HEK293 (cell line): ENCODE measurements around the gene C19orf12.

Source experiments
- AEBP2 ChIP-seq: fragments of 450-650 bp; formaldehyde crosslinking; IDR thresholded peaks from 2 replicates; pipeline ENCODE4 v1.5.1; 2016; ENCODE audit warnings: missing biosample characterization, missing genetic modification characterization, borderline replicate concordance
- ATF2 ChIP-seq: fragments of 450-650 bp; formaldehyde crosslinking; IDR thresholded peaks from 2 replicates; pipeline ENCODE4 v1.5.1; 2016; ENCODE audit warnings: missing biosample characterization, missing genetic modification characterization, low read depth
- BCL11A ChIP-seq: fragments of 450-650 bp; formaldehyde crosslinking; IDR thresholded peaks from 2 replicates; pipeline ENCODE4 v1.5.1; 2016; ENCODE audit warnings: low read depth, missing biosample characterization, missing genetic modification characterization
- CTCF ChIP-seq: fragments of 450-650 bp; formaldehyde crosslinking; IDR thresholded peaks from 2 replicates; pipeline ENCODE4 v1.5.1; 2016; ENCODE audit warnings: missing biosample characterization, missing genetic modification characterization
- EGR2 ChIP-seq: fragments of 450-650 bp; formaldehyde crosslinking; IDR thresholded peaks from 2 replicates; pipeline ENCODE4 v1.5.1; 2016; ENCODE audit warnings: low read depth, missing biosample characterization, missing genetic modification characterization
- GLI2 ChIP-seq: fragments of 450-650 bp; formaldehyde crosslinking; IDR thresholded peaks from 2 replicates; pipeline ENCODE4; 2017; ENCODE audit warnings: missing biosample characterization, missing genetic modification characterization, low read depth, borderline replicate concordance
- IKZF3 ChIP-seq: fragments of 450-650 bp; IDR thresholded peaks from 2 replicates; pipeline ENCODE4 v1.5.0; 2018; ENCODE audit warnings: missing biosample characterization, mild to moderate bottlenecking, missing genetic modification characterization, moderate library complexity
- SP3 ChIP-seq: fragments of 450-650 bp; formaldehyde crosslinking; IDR thresholded peaks from 2 replicates; pipeline ENCODE4 v1.5.1; 2016; ENCODE audit warnings: missing biosample characterization, missing genetic modification characterization
- SP7 ChIP-seq: fragments of 450-650 bp; formaldehyde crosslinking; IDR thresholded peaks from 2 replicates; pipeline ENCODE4 v1.5.1; 2016; ENCODE audit warnings: missing biosample characterization, missing genetic modification characterization
- ZBTB17 ChIP-seq: fragments of 450-650 bp; formaldehyde crosslinking; IDR thresholded peaks from 2 replicates; pipeline ENCODE4 v1.5.1; 2016; ENCODE audit warnings: missing biosample characterization, missing genetic modification characterization
- ZBTB21 ChIP-seq: fragments of 450-650 bp; formaldehyde crosslinking; IDR thresholded peaks from 2 replicates; pipeline ENCODE4 v1.5.1; 2017; ENCODE audit warnings: missing biosample characterization, missing genetic modification characterization
- ZBTB44 ChIP-seq: fragments of 450-650 bp; IDR thresholded peaks from 2 replicates; pipeline ENCODE4 v1.5.1; 2018; ENCODE audit warnings: missing biosample characterization, mild to moderate bottlenecking, missing genetic modification characterization
- ZBTB48 ChIP-seq: fragments of 450-650 bp; formaldehyde crosslinking; IDR thresholded peaks from 2 replicates; pipeline ENCODE4 v1.5.1; 2016; ENCODE audit warnings: missing biosample characterization, missing genetic modification characterization
- ZEB2 ChIP-seq: fragments of 450-650 bp; formaldehyde crosslinking; IDR thresholded peaks from 2 replicates; pipeline ENCODE4 v1.5.1; 2016; ENCODE audit warnings: missing biosample characterization, missing genetic modification characterization
- ZFP37 ChIP-seq: fragments of 450-650 bp; formaldehyde crosslinking; IDR thresholded peaks from 2 replicates; pipeline ENCODE4 v1.5.1; 2016; ENCODE audit warnings: missing biosample characterization, missing genetic modification characterization
- ZNF114 ChIP-seq: fragments of 450-650 bp; formaldehyde crosslinking; IDR thresholded peaks from 2 replicates; pipeline ENCODE4 v1.5.0; 2017; ENCODE audit warnings: missing biosample characterization, missing genetic modification characterization
- ZNF138 ChIP-seq: fragments of 450-650 bp; formaldehyde crosslinking; IDR thresholded peaks from 2 replicates; pipeline ENCODE4 v1.5.1; 2016; ENCODE audit warnings: missing biosample characterization, missing genetic modification characterization, borderline replicate concordance
- ZNF175 ChIP-seq: fragments of 450-650 bp; formaldehyde crosslinking; IDR thresholded peaks from 2 replicates; pipeline ENCODE4 v1.5.1; 2016; ENCODE audit warnings: missing biosample characterization, missing genetic modification characterization
- ZNF274 ChIP-seq, 2 experiments: fragments of 200-500 bp in 1 of 2; fragments of 450-650 bp in 1 of 2; sonication (Bioruptor generic) in 1 of 2; formaldehyde crosslinking in 1 of 2; IDR thresholded peaks; 2 replicates each; pipeline versions ENCODE4 v1.5.1 to v1.6.1; 2014 to 2016; ENCODE audit warnings: borderline replicate concordance in 1 of 2, inconsistent platforms in 1 of 2, low read length in 1 of 2, missing biosample characterization in 1 of 2, missing genetic modification characterization in 1 of 2
- ZNF324 ChIP-seq: fragments of 450-650 bp; formaldehyde crosslinking; IDR thresholded peaks from 2 replicates; pipeline ENCODE4 v1.5.1; 2016; ENCODE audit warnings: missing biosample characterization, missing genetic modification characterization
- ZNF37A ChIP-seq: fragments of 450-650 bp; IDR thresholded peaks from 2 replicates; pipeline ENCODE4 v1.5.1; 2018; ENCODE audit warnings: missing biosample characterization, missing genetic modification characterization
- ZNF513 ChIP-seq: fragments of 450-650 bp; IDR thresholded peaks from 2 replicates; pipeline ENCODE4 v1.5.1; 2018; ENCODE audit warnings: missing biosample characterization, missing genetic modification characterization
- ZNF629 ChIP-seq: fragments of 450-650 bp; formaldehyde crosslinking; IDR thresholded peaks from 2 replicates; pipeline ENCODE4 v1.5.1; 2017; ENCODE audit warnings: missing biosample characterization, missing genetic modification characterization
- ZNF639 ChIP-seq: fragments of 450-650 bp; formaldehyde crosslinking; IDR thresholded peaks from 2 replicates; pipeline ENCODE4 v1.5.1; 2016; ENCODE audit warnings: missing biosample characterization, missing genetic modification characterization
- ZNF645 ChIP-seq: fragments of 450-650 bp; formaldehyde crosslinking; IDR thresholded peaks from 2 replicates; pipeline ENCODE4; 2016; ENCODE audit warnings: missing biosample characterization, missing genetic modification characterization
- ZNF707 ChIP-seq: fragments of 450-650 bp; formaldehyde crosslinking; IDR thresholded peaks from 2 replicates; pipeline ENCODE4 v1.5.1; 2016; ENCODE audit warnings: missing biosample characterization, missing genetic modification characterization
- ZNF768 ChIP-seq: fragments of 450-650 bp; formaldehyde crosslinking; IDR thresholded peaks from 2 replicates; pipeline ENCODE4 v1.5.1; 2018; ENCODE audit warnings: missing biosample characterization, mild to moderate bottlenecking, missing genetic modification characterization
- ZNF776 ChIP-seq: fragments of 450-650 bp; formaldehyde crosslinking; IDR thresholded peaks from 2 replicates; pipeline ENCODE4 v1.5.0; 2017; ENCODE audit warnings: missing biosample characterization, missing genetic modification characterization, borderline replicate concordance
- ZNF791 ChIP-seq: fragments of 450-650 bp; formaldehyde crosslinking; IDR thresholded peaks from 2 replicates; pipeline ENCODE4 v1.5.1; 2016; ENCODE audit warnings: missing biosample characterization, missing genetic modification characterization
- ZSCAN30 ChIP-seq: fragments of 450-650 bp; IDR thresholded peaks from 2 replicates; pipeline ENCODE4 v1.5.1; 2018; ENCODE audit warnings: missing biosample characterization, mild to moderate bottlenecking, missing genetic modification characterization, moderate library complexity

The C19orf12 gene

GRCh38 chr19:29690842-29691241 lies 24.2 kb downstream of the C19orf12 start (continued):
- TF ChIP-seq ZBTB17 (tag by site-specific recombination) (0 out of 2 replicates have a peak, but pooled peaks have one; percentile 43), GLI2 (tag by site-specific recombination) (no peak), IKZF3 (tag by site-specific recombination) (0 out of 2 replicates have a peak, but pooled peaks have one; percentile 18), ZNF645 (tag by site-specific recombination) (no peak), CTCF (tag by site-specific recombination) (peak; percentile 41; the same call in 1 of the 2 replicates), ZEB2 (tag by site-specific recombination) (peak; percentile 37; the same call in 1 of the 2 replicates), ZNF324 (tag by site-specific recombination) (0 out of 2 replicates have a peak, but pooled peaks have one; percentile 59), ZNF114 (no peak), ZNF513 (tag by site-specific recombination) (peak; percentile 36; the same call in 1 of the 2 replicates), EGR2 (tag by site-specific recombination) (no peak), ZNF274 (IDR thresholded peaks at IDR 0.05; ENCODE audit: low read length) (no peak), ZNF274 (tag by site-specific recombination; IDR thresholded peaks at IDR 0.05; ENCODE audit: borderline replicate concordance) (no peak), ZNF37A (no peak), SP7 (tag by site-specific recombination) (peak; percentile 54), ZFP37 (tag by site-specific recombination) (no peak), ZNF138 (no peak), ZSCAN30 (peak; percentile 70), ZNF768 (tag by site-specific recombination) (0 out of 2 replicates have a peak, but pooled peaks have one; percentile 27), SP3 (tag by site-specific recombination) (peak; percentile 32; the same call in 1 of the 2 replicates), ATF2 (tag by site-specific recombination) (no peak), AEBP2 (tag by site-specific recombination) (no peak), ZBTB48 (tag by site-specific recombination) (no peak), ZNF175 (no peak), ZBTB44 (tag by site-specific recombination) (peak; percentile 63; the same call in 1 of the 2 replicates), ZNF776 (tag by site-specific recombination) (no peak), ZNF707 (no peak), ZNF639 (peak; percentile 17; the same call in 1 of the 2 replicates), BCL11A (tag by site-specific recombination) (no peak), ZNF629 (tag by site-specific recombination) (no peak), ZBTB21 (tag by site-specific recombination) (0 out of 2 replicates have a peak, but pooled peaks have one; percentile 30), ZNF791 (no peak)
